A549 (cell line): ENCODE data around the gene ANKRD13D.

Experiments used
- KDM1A ChIP-seq: fragments of 200-600 bp; sonication (generic); IDR thresholded peaks from 2 replicates; pipeline ENCODE4 v1.6.1; 2016; ENCODE audit warnings: low read depth, mild to moderate bottlenecking
- POLR2A ChIP-seq: IDR thresholded peaks from 2 replicates; pipeline ENCODE4 v1.6.1; 2012; ENCODE audit warnings: mild to moderate bottlenecking, low read length
- POLR2AphosphoS2 ChIP-seq: conservative IDR thresholded peaks from 2 replicates; pipeline ENCODE4 v1.6.1; 2012; ENCODE audit warnings: low read length, improper control_type of control experiment, inconsistent platforms
- RCOR1 ChIP-seq: fragments of 150-350 bp; IDR thresholded peaks from 2 replicates; pipeline ENCODE4 v1.6.1; 2014; ENCODE audit warnings: antibody characterized with exemption, low read length, low read depth
- TF ChIP-seq, protein P1 (sequence below): fragments of >200 bp; sonication (Bioruptor Twin); formaldehyde crosslinking; IDR thresholded peaks from 3 replicates; pipeline ENCODE4 v1.5.1; 2016

DNA sequence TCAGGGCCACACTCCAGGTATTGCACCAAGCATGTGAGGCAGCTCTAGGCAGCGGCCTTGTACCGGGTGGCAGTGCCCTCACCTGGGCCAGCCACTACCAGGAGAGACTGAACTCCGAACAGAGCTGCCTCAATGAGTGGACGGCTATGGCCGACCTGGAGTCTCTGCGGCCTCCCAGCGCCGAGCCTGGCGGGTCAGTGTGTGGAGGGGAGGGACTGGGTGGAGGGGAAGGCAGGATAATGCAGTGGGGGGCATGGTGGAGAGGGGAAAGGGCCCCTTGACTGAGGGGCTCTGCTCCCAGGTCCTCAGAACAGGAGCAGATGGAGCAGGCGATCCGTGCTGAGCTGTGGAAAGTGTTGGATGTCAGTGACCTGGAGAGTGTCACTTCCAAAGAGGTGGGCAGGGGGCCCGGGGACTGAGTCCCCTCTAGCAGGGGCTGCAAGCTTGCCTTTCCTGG, 18.5 kb downstream of the ANKRD13D start:
- TF ChIP-seq, protein P1, sequence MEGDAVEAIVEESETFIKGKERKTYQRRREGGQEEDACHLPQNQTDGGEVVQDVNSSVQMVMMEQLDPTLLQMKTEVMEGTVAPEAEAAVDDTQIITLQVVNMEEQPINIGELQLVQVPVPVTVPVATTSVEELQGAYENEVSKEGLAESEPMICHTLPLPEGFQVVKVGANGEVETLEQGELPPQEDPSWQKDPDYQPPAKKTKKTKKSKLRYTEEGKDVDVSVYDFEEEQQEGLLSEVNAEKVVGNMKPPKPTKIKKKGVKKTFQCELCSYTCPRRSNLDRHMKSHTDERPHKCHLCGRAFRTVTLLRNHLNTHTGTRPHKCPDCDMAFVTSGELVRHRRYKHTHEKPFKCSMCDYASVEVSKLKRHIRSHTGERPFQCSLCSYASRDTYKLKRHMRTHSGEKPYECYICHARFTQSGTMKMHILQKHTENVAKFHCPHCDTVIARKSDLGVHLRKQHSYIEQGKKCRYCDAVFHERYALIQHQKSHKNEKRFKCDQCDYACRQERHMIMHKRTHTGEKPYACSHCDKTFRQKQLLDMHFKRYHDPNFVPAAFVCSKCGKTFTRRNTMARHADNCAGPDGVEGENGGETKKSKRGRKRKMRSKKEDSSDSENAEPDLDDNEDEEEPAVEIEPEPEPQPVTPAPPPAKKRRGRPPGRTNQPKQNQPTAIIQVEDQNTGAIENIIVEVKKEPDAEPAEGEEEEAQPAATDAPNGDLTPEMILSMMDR = no peak
- TF ChIP-seq POLR2AphosphoS2 (no peak), RCOR1 (no peak), POLR2A (no peak), KDM1A (no peak)
